ENCODE measurements around the gene CHRND.
A peak's percentile ranks its signal among the peaks of the same experiment; 100 is the strongest.

The CHRND gene

GRCh38 chr2:232541961-232542714 lies 16.2 kb downstream of the CHRND start:
- no peak for TF ChIP-seq CTCF (IDR thresholded peaks at IDR 0.05; ENCODE audit: control extremely low read depth, extremely low read depth, low read depth, missing control alignments)
- DNase-seq (ENCODE audit: extremely low spot score), result peak; percentile 16
- ChIA-PET CTCF (interaction anchor here (1.2 kb wide), 1 partner anchor 20 kb away, joined by 3 read pairs; no protein-coding TSS in a partner anchor), POLR2A (no interaction called here)

GRCh38 chr2:232542715-232543467 lies 16.9 kb downstream of the CHRND start:
- DNase-seq (ENCODE audit: extremely low spot score), result no peak
- CTCF ChIA-PET, result interaction anchor here (1.2 kb wide), 1 partner anchor 21 kb away, joined by 3 read pairs; no protein-coding TSS in a partner anchor
- no peak for TF ChIP-seq CTCF (IDR thresholded peaks at IDR 0.05; ENCODE audit: control extremely low read depth, extremely low read depth, low read depth, missing control alignments)
- POLR2A ChIA-PET, result no interaction called here

GRCh38 chr2:232543491-232543890 lies 17.5 kb downstream of the CHRND start:
- ChIA-PET CTCF (no interaction called here), POLR2A (no interaction called here)
- no peak for TF ChIP-seq CTCF (IDR thresholded peaks at IDR 0.05; ENCODE audit: control extremely low read depth, extremely low read depth, low read depth, missing control alignments)
- DNase-seq (ENCODE audit: extremely low spot score), result no peak

- DNase-seq (ENCODE audit: extremely low spot score), result no peak
- no peak for TF ChIP-seq CTCF (IDR thresholded peaks at IDR 0.05; ENCODE audit: control extremely low read depth, extremely low read depth, low read depth, missing control alignments)
- CTCF ChIA-PET, result no interaction called here
- POLR2A ChIA-PET, result no interaction called here
Observed at GRCh38 chr2:232543928-232544631, 18.1 kb downstream of the CHRND start.

- no peak for DNase-seq (ENCODE audit: extremely low spot score)
- ChIA-PET POLR2A (no interaction called here), CTCF (no interaction called here)
- no peak for TF ChIP-seq CTCF (IDR thresholded peaks at IDR 0.05; ENCODE audit: control extremely low read depth, extremely low read depth, low read depth, missing control alignments)
Observed at GRCh38 chr2:232544674-232545073, 18.7 kb downstream of the CHRND start.

Data from GM10248 (cell line).